ENCODE results near the gene MAPKAP1. TPM values are rescaled to one million over a fixed set of nuclear protein-coding genes. Genes with fewer than 3 reads are reported as not detected.
A peak's percentile ranks its signal among the peaks of the same experiment; 100 is the strongest.

Gene MAPKAP1
- total RNA-seq, 2 donors from 2014 or later: 75.3 to 91.6 TPM

GRCh38 chr9:125422853-125423252 lies 284.2 kb downstream of the MAPKAP1 start:
- Histone ChIP-seq H3K36me3 (ENCODE audit: control insufficient read depth, insufficient read depth, low read length) (no peaks in the 10 kb centered on the region), H3K27me3 (ENCODE audit: control insufficient read depth, insufficient read depth, low read length, poor library complexity, severe bottlenecking) (no peaks in the 10 kb centered on the region), H3K9me3 (ENCODE audit: control insufficient read depth, low read length) (no peaks in the 10 kb centered on the region), H3K27ac (ENCODE audit: low read depth, low read length) (no peak overlapping the region), H3K4me1 (ENCODE audit: control insufficient read depth, insufficient read depth, low read length) (no peaks in the 10 kb centered on the region), H3K9ac (ENCODE audit: extremely low read depth, low read length, poor library complexity, severe bottlenecking) (no peak overlapping the region), H3K4me3 (ENCODE audit: low read length) (no peak overlapping the region)
- 93 to 95% methylated on average over 5 to 10 of the region's 10 CpGs for WGBS, 2 experiments (ENCODE audit: insufficient coverage in 1 of 2, insufficient read length in 1 of 2)
- DNase-seq: no peak
- Mint-ChIP-seq H3K36me3 (ENCODE audit: low read depth) (no peaks in the 10 kb centered on the region), H3K9me3 (no peaks in the 10 kb centered on the region), H3K4me1 (no peaks in the 10 kb centered on the region), H3K27me3 (ENCODE audit: insufficient read depth) (no peaks in the 10 kb centered on the region), H3K4me3 (no peak overlapping the region), H3K27ac (peak overlapping the region; percentile 53)
- TF ChIP-seq CTCF (conservative IDR thresholded peaks at IDR 0.05): no peak

- TF ChIP-seq CTCF (conservative IDR thresholded peaks at IDR 0.05): no peak
- no peak overlapping the region for H3K4me3 ChIP-seq (ENCODE audit: low read length)
- Mint-ChIP-seq H3K36me3 (ENCODE audit: low read depth) (no peaks in the 10 kb centered on the region), H3K4me1 (no peaks in the 10 kb centered on the region), H3K4me3 (no peak overlapping the region), H3K9me3 (no peaks in the 10 kb centered on the region), H3K27ac (no peak overlapping the region), H3K27me3 (ENCODE audit: insufficient read depth) (no peaks in the 10 kb centered on the region)
- no peak for DNase-seq
- H3K9ac ChIP-seq (ENCODE audit: extremely low read depth, low read length, poor library complexity, severe bottlenecking): no peak overlapping the region
- no peaks in the 10 kb centered on the region for H3K27me3 ChIP-seq (ENCODE audit: control insufficient read depth, insufficient read depth, low read length, poor library complexity, severe bottlenecking)
- H3K4me1 ChIP-seq (ENCODE audit: control insufficient read depth, insufficient read depth, low read length): no peaks in the 10 kb centered on the region
- no peak overlapping the region for H3K27ac ChIP-seq (ENCODE audit: low read depth, low read length)
- WGBS, 2 experiments (ENCODE audit: insufficient coverage in 1 of 2, insufficient read length in 1 of 2): 94 to 100% methylated on average over 7 to 13 of the region's 13 CpGs
- H3K36me3 ChIP-seq (ENCODE audit: control insufficient read depth, insufficient read depth, low read length): no peaks in the 10 kb centered on the region
- no peaks in the 10 kb centered on the region for H3K9me3 ChIP-seq (ENCODE audit: control insufficient read depth, low read length)
Observed at GRCh38 chr9:125421591-125422181, 285.3 kb downstream of the MAPKAP1 start.

- no peaks in the 10 kb centered on the region for H3K36me3 Mint-ChIP-seq (ENCODE audit: low read depth)
- no peak overlapping the region for H3K4me3 ChIP-seq (ENCODE audit: low read length)
- H3K9ac ChIP-seq (ENCODE audit: extremely low read depth, low read length, poor library complexity, severe bottlenecking): no peak overlapping the region
- DNase-seq: no peak
- no peaks in the 10 kb centered on the region for H3K36me3 ChIP-seq (ENCODE audit: control insufficient read depth, insufficient read depth, low read length)
- TF ChIP-seq CTCF (conservative IDR thresholded peaks at IDR 0.05): no peak
- no peak overlapping the region for H3K27ac ChIP-seq (ENCODE audit: low read depth, low read length)
- no peak overlapping the region for H3K4me3 Mint-ChIP-seq
- no peaks in the 10 kb centered on the region for H3K4me1 ChIP-seq (ENCODE audit: control insufficient read depth, insufficient read depth, low read length)
- no peaks in the 10 kb centered on the region for H3K27me3 Mint-ChIP-seq (ENCODE audit: insufficient read depth)
- H3K9me3 ChIP-seq (ENCODE audit: control insufficient read depth, low read length): no peaks in the 10 kb centered on the region
- WGBS, 2 experiments (ENCODE audit: insufficient coverage in 1 of 2, insufficient read length in 1 of 2): 91 to 93% methylated on average over 6 of the region's 6 CpGs
- H3K27me3 ChIP-seq (ENCODE audit: control insufficient read depth, insufficient read depth, low read length, poor library complexity, severe bottlenecking): no peaks in the 10 kb centered on the region
- H3K4me1 Mint-ChIP-seq: no peaks in the 10 kb centered on the region
- no peaks in the 10 kb centered on the region for H3K9me3 Mint-ChIP-seq
- H3K27ac Mint-ChIP-seq: no peak overlapping the region
Observed at GRCh38 chr9:125421166-125421565, 285.8 kb downstream of the MAPKAP1 start.
